ENCODE results near the gene DSE.

The DSE gene

DNA sequence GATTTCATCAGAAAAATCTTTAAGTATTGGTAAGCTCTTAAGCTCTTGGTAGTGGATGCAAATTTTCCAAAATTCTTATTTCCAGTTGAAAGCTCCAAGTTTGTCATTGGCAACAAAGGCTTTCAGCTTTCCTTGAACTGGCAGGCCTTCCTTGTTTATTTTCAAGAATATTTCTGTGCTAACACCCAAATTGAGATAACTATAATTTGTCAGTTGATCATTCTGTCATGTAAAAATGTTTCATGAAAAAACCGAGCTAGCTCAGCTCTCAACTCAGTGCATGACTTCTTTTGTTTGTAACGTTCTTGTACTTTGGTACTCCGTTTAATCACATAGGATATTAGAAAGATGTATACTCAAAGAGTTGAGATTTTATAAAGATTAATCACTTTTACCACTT is 51.5 kb downstream of the DSE start:
- no peak for DNase-seq (ENCODE audit: extremely low spot score)
- ChIA-PET CTCF (interaction anchor here (0.6 kb wide), 2 partner anchors 137 to 231 kb away, joined by 3 read pairs; no protein-coding TSS in a partner anchor), POLR2A (no interaction called here)
- TF ChIP-seq TARDBP (IDR thresholded peaks at IDR 0.05) = no peak
- no peak for TF ChIP-seq BHLHE40 (IDR thresholded peaks at IDR 0.05; ENCODE audit: borderline replicate concordance)

DNA sequence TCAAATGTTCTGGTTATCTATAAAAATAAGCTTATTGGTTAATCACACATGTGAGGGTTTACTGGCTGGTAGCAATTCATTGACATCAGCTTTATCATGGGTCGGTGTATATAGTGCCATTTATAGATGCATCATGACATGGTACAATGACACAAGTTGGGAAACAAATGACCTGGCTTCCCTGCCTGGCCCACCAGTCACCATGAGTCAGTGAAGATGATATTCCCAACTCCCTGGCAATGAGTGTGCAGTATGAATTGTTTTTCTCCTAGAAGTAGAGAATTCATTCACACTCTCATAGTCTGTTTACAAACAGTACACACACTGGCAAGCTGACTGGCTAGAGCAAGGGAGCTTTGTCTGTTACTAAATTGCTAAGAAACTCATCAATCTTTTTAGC is 53.3 kb downstream of the DSE start:
- no peak for DNase-seq (ENCODE audit: extremely low spot score)
- ChIA-PET POLR2A (no interaction called here), CTCF (no interaction called here)
- TF ChIP-seq SP1 (IDR thresholded peaks at IDR 0.05) = no peak
- TF ChIP-seq BHLHE40 (IDR thresholded peaks at IDR 0.05; ENCODE audit: borderline replicate concordance) = no peak
- TF ChIP-seq TARDBP (IDR thresholded peaks at IDR 0.05) = no peak

- CTCF ChIA-PET = no interaction called here
- DNase-seq (ENCODE audit: extremely low spot score) = no peak
- TF ChIP-seq ZNF384 (IDR thresholded peaks at IDR 0.05) (no peak), PKNOX1 (IDR thresholded peaks at IDR 0.05) (no peak), LEF1 (IDR thresholded peaks at IDR 0.05; ENCODE audit: borderline replicate concordance) (no peak), BHLHE40 (IDR thresholded peaks at IDR 0.05; ENCODE audit: borderline replicate concordance) (no peak), NFRKB (IDR thresholded peaks at IDR 0.05) (no peak), TARDBP (IDR thresholded peaks at IDR 0.05) (no peak), HDGF (IDR thresholded peaks at IDR 0.05; ENCODE audit: borderline replicate concordance) (no peak), FOXK2 (IDR thresholded peaks at IDR 0.05) (no peak), L3MBTL2 (conservative IDR thresholded peaks at IDR 0.05) (no peak), SUZ12 (IDR thresholded peaks at IDR 0.05) (no peak), ARNT (IDR thresholded peaks at IDR 0.05) (no peak), FOXA1 (IDR thresholded peaks at IDR 0.05) (no peak), ELF4 (IDR thresholded peaks at IDR 0.05) (no peak), FOXM1 (IDR thresholded peaks at IDR 0.05; ENCODE audit: borderline replicate concordance) (no peak), CTBP1 (IDR thresholded peaks at IDR 0.05; ENCODE audit: borderline replicate concordance) (no peak), SP1 (IDR thresholded peaks at IDR 0.05) (no peak)
- POLR2A ChIA-PET = interaction anchor here (1.2 kb wide), 1 partner anchor 16 kb away, joined by 3 read pairs; no protein-coding TSS in a partner anchor
Observed at GRCh38 chr6:116426551-116426950, 55.8 kb downstream of the DSE start.

GRCh38 chr6:116429111-116429510 is 58.4 kb downstream of the DSE start:
- DNase-seq (ENCODE audit: extremely low spot score) = no peak
- ChIA-PET CTCF (no interaction called here), POLR2A (no interaction called here)
- TF ChIP-seq TARDBP (IDR thresholded peaks at IDR 0.05) (no peak), HDGF (IDR thresholded peaks at IDR 0.05; ENCODE audit: borderline replicate concordance) (no peak), ZNF384 (IDR thresholded peaks at IDR 0.05) (no peak), PKNOX1 (IDR thresholded peaks at IDR 0.05) (no peak)

DNA sequence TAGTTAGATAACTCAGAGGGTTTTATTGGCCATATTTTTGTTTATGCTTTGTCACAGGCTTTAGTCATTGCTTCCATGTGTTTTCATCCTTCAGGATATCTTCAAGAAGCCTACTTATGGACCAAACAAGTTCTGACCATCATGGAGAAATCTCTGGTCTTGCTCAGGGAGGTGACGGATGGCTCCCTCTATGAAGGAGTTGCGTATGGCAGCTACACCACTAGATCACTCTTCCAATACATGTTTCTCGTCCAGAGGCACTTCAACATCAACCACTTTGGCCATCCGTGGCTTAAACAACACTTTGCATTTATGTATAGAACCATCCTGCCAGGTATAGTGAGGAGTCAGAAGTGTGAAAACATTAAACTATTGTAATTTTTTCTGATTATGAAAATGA is 60.1 kb downstream of the DSE start:
- CTCF ChIA-PET = interaction anchor here (0.7 kb wide), 1 partner anchor 27 kb away, joined by 3 read pairs; no protein-coding TSS in a partner anchor
- POLR2A ChIA-PET = no interaction called here
- TF ChIP-seq FOXK2 (IDR thresholded peaks at IDR 0.05) = no peak
- TF ChIP-seq TARDBP (IDR thresholded peaks at IDR 0.05) = no peak
- TF ChIP-seq SP1 (IDR thresholded peaks at IDR 0.05) = no peak
- TF ChIP-seq SUZ12 (IDR thresholded peaks at IDR 0.05) = no peak
- TF ChIP-seq PKNOX1 (IDR thresholded peaks at IDR 0.05) = no peak
- TF ChIP-seq HDGF (IDR thresholded peaks at IDR 0.05; ENCODE audit: borderline replicate concordance) = no peak
- no peak for DNase-seq (ENCODE audit: extremely low spot score)

DNA sequence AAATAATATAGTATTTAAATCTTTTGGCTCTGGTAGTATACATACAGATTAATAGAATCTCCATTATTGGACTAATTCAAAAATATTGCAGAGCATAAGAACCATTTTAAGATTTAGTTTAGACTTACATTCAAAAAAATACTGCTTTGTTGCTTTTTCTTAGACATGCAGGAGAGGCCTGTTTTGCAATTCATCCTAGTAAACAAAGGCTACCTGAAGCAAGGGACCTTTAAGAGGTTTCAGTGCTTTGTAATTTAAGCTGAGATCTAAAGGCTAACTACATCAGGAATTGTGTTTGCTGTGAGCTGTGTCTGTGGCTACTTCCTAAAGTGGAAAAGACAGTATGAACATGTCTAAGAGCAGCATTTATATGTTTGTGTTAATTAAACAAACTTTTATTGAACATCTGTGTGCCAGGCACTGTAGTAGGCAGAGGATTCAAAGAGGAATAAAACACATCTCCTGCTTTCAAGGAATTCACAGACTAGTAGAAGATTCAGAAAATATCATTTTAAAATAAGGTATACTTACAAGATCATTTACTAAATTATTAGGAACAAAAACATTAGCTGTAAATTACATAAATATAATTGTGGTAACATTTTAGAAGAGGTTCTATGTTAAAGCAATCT is 61.3 kb downstream of the DSE start:
- CTCF ChIA-PET = interaction anchor here (0.7 to 0.9 kb wide), 2 partner anchors 90 to 836 kb away, joined by 3 to 4 read pairs; no protein-coding TSS in a partner anchor
- POLR2A ChIA-PET = no interaction called here
- TF ChIP-seq FOXK2 (IDR thresholded peaks at IDR 0.05) (no peak), ARNT (IDR thresholded peaks at IDR 0.05) (no peak), LEF1 (IDR thresholded peaks at IDR 0.05; ENCODE audit: borderline replicate concordance) (no peak), HDGF (IDR thresholded peaks at IDR 0.05; ENCODE audit: borderline replicate concordance) (no peak), CTBP1 (IDR thresholded peaks at IDR 0.05; ENCODE audit: borderline replicate concordance) (no peak), ZNF384 (IDR thresholded peaks at IDR 0.05) (no peak), NFRKB (IDR thresholded peaks at IDR 0.05) (no peak), PKNOX1 (IDR thresholded peaks at IDR 0.05) (no peak)
- DNase-seq (ENCODE audit: extremely low spot score) = no peak

GRCh38 chr6:116433206-116433712 is 62.5 kb downstream of the DSE start:
- TF ChIP-seq L3MBTL2 (conservative IDR thresholded peaks at IDR 0.05) (no peak), FOXK2 (IDR thresholded peaks at IDR 0.05) (no peak), ELF4 (IDR thresholded peaks at IDR 0.05) (no peak), SUZ12 (IDR thresholded peaks at IDR 0.05) (no peak), TARDBP (IDR thresholded peaks at IDR 0.05) (no peak), SP1 (IDR thresholded peaks at IDR 0.05) (no peak)
- DNase-seq (ENCODE audit: extremely low spot score) = no peak
- ChIA-PET POLR2A (no interaction called here), CTCF (no interaction called here)
